ENCODE results near the gene BCL2L13. TPM values are rescaled to one million over a fixed set of nuclear protein-coding genes. Genes with fewer than 3 reads are reported as not detected.

BCL2L13 gene
- polyA plus RNA-seq, 1 donor (not counting 4 experiments of a cell fraction or from before 2014, with no cell fraction given), result 51.0 TPM

GRCh38 chr22:17674152-17674551 is 35.6 kb downstream of the BCL2L13 start:
- Histone ChIP-seq H3K36me3 (ENCODE audit: control insufficient read depth in 2 of 2, extremely low read depth in 1 of 2, insufficient read depth in 2 of 2, low read length in 2 of 2) (peaks cover 4 to 8% of the 10 kb centered on the region in 2 experiments), H2AFZ (ENCODE audit: control insufficient read depth, low read length) (no peak overlapping the region), H3K4me2 (ENCODE audit: control insufficient read depth, extremely low read depth, insufficient read depth, low read depth, low read length) (no peak overlapping the region), H3K27ac (ENCODE audit: control insufficient read depth, insufficient read depth, low read length) (no peak overlapping the region), H3K79me2 (ENCODE audit: control insufficient read depth, insufficient read depth, low read length) (peaks cover 35% of the 10 kb centered on the region), H3K9me1 (ENCODE audit: control insufficient read depth, extremely low read depth, insufficient read depth, low read length) (no peaks in the 10 kb centered on the region), H3K27me3 (ENCODE audit: control insufficient read depth, extremely low read depth, insufficient read depth, low read length) (no peaks in the 10 kb centered on the region), H3K4me3 (ENCODE audit: control insufficient read depth in 2 of 3, extremely low read depth in 1 of 3, insufficient read depth in 2 of 3, low read depth in 1 of 3, low read length in 3 of 3) (no peak overlapping the region), H3K4me1 (ENCODE audit: control insufficient read depth, extremely low read depth, insufficient read depth, low read length) (no peaks in the 10 kb centered on the region), H3K9me3 (ENCODE audit: control insufficient read depth, low read depth, low read length) (no peaks in the 10 kb centered on the region), H4K20me1 (ENCODE audit: control insufficient read depth, extremely low read depth, insufficient read depth, low read length) (no peaks in the 10 kb centered on the region), H3K9ac (ENCODE audit: control insufficient read depth, extremely low read depth, insufficient read depth, low read length) (no peak overlapping the region)
- FAIRE-seq (no peak), DNase-seq (ENCODE audit: low read depth, low spot score) (no peak)
- dilution Hi-C loops (cut with MboI; ENCODE audit: extremely low pct_ligation_motif_present, low sequenced_read_pairs), result no loop called here
- TF ChIP-seq CTCF (optimal IDR thresholded peaks at IDR 0.05 in 1 of 3, IDR thresholded peaks at IDR 0.05 in 1 of 3, conservative IDR thresholded peaks at IDR 0.05 in 1 of 3; ENCODE audit: extremely low read depth in 1 of 3, insufficient read depth in 2 of 3, low read length in 3 of 3), result no peak
- no peak for TF ChIP-seq EZH2 (IDR thresholded peaks at IDR 0.05; ENCODE audit: low read length)

- TF ChIP-seq EZH2 (IDR thresholded peaks at IDR 0.05; ENCODE audit: low read length), result no peak
- no peak for TF ChIP-seq CTCF (optimal IDR thresholded peaks at IDR 0.05 in 1 of 3, IDR thresholded peaks at IDR 0.05 in 1 of 3, conservative IDR thresholded peaks at IDR 0.05 in 1 of 3; ENCODE audit: extremely low read depth in 1 of 3, insufficient read depth in 2 of 3, low read length in 3 of 3)
- Histone ChIP-seq H3K36me3 (ENCODE audit: control insufficient read depth in 2 of 2, extremely low read depth in 1 of 2, insufficient read depth in 2 of 2, low read length in 2 of 2) (peaks cover 4 to 6% of the 10 kb centered on the region in 2 experiments), H4K20me1 (ENCODE audit: control insufficient read depth, extremely low read depth, insufficient read depth, low read length) (no peaks in the 10 kb centered on the region), H3K4me3 (ENCODE audit: control insufficient read depth in 2 of 3, extremely low read depth in 1 of 3, insufficient read depth in 2 of 3, low read depth in 1 of 3, low read length in 3 of 3) (no peak overlapping the region), H3K4me2 (ENCODE audit: control insufficient read depth, extremely low read depth, insufficient read depth, low read depth, low read length) (no peak overlapping the region), H3K27ac (ENCODE audit: control insufficient read depth, insufficient read depth, low read length) (no peak overlapping the region), H3K9me3 (ENCODE audit: control insufficient read depth, low read depth, low read length) (no peaks in the 10 kb centered on the region), H2AFZ (ENCODE audit: control insufficient read depth, low read length) (no peak overlapping the region), H3K27me3 (ENCODE audit: control insufficient read depth, extremely low read depth, insufficient read depth, low read length) (no peaks in the 10 kb centered on the region), H3K9me1 (ENCODE audit: control insufficient read depth, extremely low read depth, insufficient read depth, low read length) (no peaks in the 10 kb centered on the region), H3K4me1 (ENCODE audit: control insufficient read depth, extremely low read depth, insufficient read depth, low read length) (no peaks in the 10 kb centered on the region), H3K79me2 (ENCODE audit: control insufficient read depth, insufficient read depth, low read length) (peaks cover 32% of the 10 kb centered on the region), H3K9ac (ENCODE audit: control insufficient read depth, extremely low read depth, insufficient read depth, low read length) (no peak overlapping the region)
- no peak for FAIRE-seq
- no peak for DNase-seq (ENCODE audit: low read depth, low spot score)
- dilution Hi-C loops (cut with MboI; ENCODE audit: extremely low pct_ligation_motif_present, low sequenced_read_pairs), result no loop called here
These were observed 37.0 kb downstream of the BCL2L13 start for GRCh38 chr22:17675584-17675983.
